ENCODE measurements around the gene CDCA8.

The CDCA8 gene

GRCh38 chr1:37739222-37739621 is 46.9 kb downstream of the CDCA8 start:
- no peaks in the 10 kb centered on the region for H3K27me3 ChIP-seq
- H3K36me3 ChIP-seq: no peaks in the 10 kb centered on the region
- no peak for DNase-seq
- no peaks in the 10 kb centered on the region for H3K9me3 ChIP-seq
- no peaks in the 10 kb centered on the region for H3K4me1 ChIP-seq
- no peak for TF ChIP-seq CTCF (IDR thresholded peaks at IDR 0.05; ENCODE audit: low read depth, low read length)
- H3K4me3 ChIP-seq (ENCODE audit: low read depth, low read length): no peak overlapping the region

GRCh38 chr1:37741130-37741529 is 48.8 kb downstream of the CDCA8 start:
- no peaks in the 10 kb centered on the region for H3K27me3 ChIP-seq
- TF ChIP-seq CTCF (IDR thresholded peaks at IDR 0.05; ENCODE audit: low read depth, low read length): no peak
- DNase-seq: no peak
- no peaks in the 10 kb centered on the region for H3K9me3 ChIP-seq
- no peak overlapping the region for H3K4me3 ChIP-seq (ENCODE audit: low read depth, low read length)
- H3K4me1 ChIP-seq: no peaks in the 10 kb centered on the region
- no peaks in the 10 kb centered on the region for H3K36me3 ChIP-seq

GRCh38 chr1:37741662-37742061 is 49.3 kb downstream of the CDCA8 start:
- no peak overlapping the region for H3K4me3 ChIP-seq (ENCODE audit: low read depth, low read length)
- H3K27me3 ChIP-seq: no peaks in the 10 kb centered on the region
- H3K36me3 ChIP-seq: no peaks in the 10 kb centered on the region
- no peak for DNase-seq
- H3K4me1 ChIP-seq: no peaks in the 10 kb centered on the region
- TF ChIP-seq CTCF (IDR thresholded peaks at IDR 0.05; ENCODE audit: low read depth, low read length): no peak
- H3K9me3 ChIP-seq: no peaks in the 10 kb centered on the region

GRCh38 chr1:37746806-37747205 is 54.5 kb downstream of the CDCA8 start:
- no peak for TF ChIP-seq CTCF (IDR thresholded peaks at IDR 0.05; ENCODE audit: low read depth, low read length)
- no peak for DNase-seq
- no peaks in the 10 kb centered on the region for H3K4me1 ChIP-seq

GRCh38 chr1:37748565-37748964 is 56.2 kb downstream of the CDCA8 start:
- no peak for TF ChIP-seq CTCF (IDR thresholded peaks at IDR 0.05; ENCODE audit: low read depth, low read length)

More at GRCh38 chr1:37746806-37747205, 54.5 kb downstream of the CDCA8 start:
- H3K27me3 ChIP-seq: peaks cover under 1% of the 10 kb centered on the region
- no peak overlapping the region for H3K4me3 ChIP-seq (ENCODE audit: low read depth, low read length)
- H3K36me3 ChIP-seq: no peaks in the 10 kb centered on the region
- no peaks in the 10 kb centered on the region for H3K9me3 ChIP-seq

GRCh38 chr1:37752213-37752582 is 59.9 kb downstream of the CDCA8 start:
- TF ChIP-seq CTCF (IDR thresholded peaks at IDR 0.05; ENCODE audit: low read depth, low read length): no peak
- no peaks in the 10 kb centered on the region for H3K4me1 ChIP-seq
- H3K27me3 ChIP-seq: peaks cover 14% of the 10 kb centered on the region
- H3K9me3 ChIP-seq: no peaks in the 10 kb centered on the region
- DNase-seq: no peak
- no peaks in the 10 kb centered on the region for H3K36me3 ChIP-seq
- no peak overlapping the region for H3K4me3 ChIP-seq (ENCODE audit: low read depth, low read length)

More at GRCh38 chr1:37748565-37748964, 56.2 kb downstream of the CDCA8 start:
- no peaks in the 10 kb centered on the region for H3K9me3 ChIP-seq
- DNase-seq: no peak
- H3K4me3 ChIP-seq (ENCODE audit: low read depth, low read length): no peak overlapping the region
- no peaks in the 10 kb centered on the region for H3K36me3 ChIP-seq
- H3K4me1 ChIP-seq: no peaks in the 10 kb centered on the region
- H3K27me3 ChIP-seq: peaks cover 10% of the 10 kb centered on the region
